CD4-positive, alpha-beta T cell treated with Interleukin-6 for 4 hours (primary cell): ENCODE measurements around the gene MORF4L1.
"Not testable (repeated sequence)": the region's sequence is repeated elsewhere in the genome, so short reads cannot be mapped to it uniquely, and the experiment has no call there.

Experiments used
- DNase-seq: peaks from one replicate; pipeline ENCODE4 v3.0.0-alpha.2; 2020; ENCODE audit warnings: mixed read lengths

The MORF4L1 gene

DNA sequence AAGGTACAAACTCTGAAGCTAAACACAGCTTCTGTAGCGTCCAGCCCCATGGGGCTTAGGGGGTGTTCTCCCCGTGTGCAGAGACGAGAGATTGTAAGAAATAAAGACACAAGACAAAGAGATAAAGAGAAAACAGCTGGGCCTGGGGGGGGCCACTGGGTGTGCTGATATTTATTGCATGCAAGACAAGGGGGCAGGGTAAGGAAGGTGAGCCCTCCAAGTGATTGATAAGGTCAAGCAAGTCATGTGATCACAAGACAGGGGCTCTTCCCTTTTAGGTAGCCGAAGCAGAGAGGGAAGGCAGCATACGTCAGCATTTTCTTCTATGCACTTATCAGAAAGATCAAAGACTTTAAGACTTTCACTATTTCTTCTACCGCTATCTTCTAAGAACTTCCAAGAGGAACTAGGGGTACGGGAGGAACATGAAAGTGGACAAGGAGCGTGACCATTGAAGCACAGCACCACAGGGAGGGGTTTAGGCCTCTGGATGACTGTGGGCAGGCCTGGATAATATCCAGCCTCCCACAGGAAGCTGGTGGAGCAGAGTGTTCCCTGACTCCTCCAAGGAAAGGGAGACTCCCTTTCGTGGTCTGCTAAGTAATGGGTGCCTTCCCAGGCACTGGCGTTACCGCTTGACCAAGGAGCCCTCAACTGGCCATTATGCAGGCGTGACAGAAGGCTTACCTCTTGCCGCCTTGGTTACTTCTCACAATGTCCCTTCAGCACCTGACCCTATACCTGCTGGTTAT is 29.8 kb downstream of the MORF4L1 start:
- DNase-seq = not testable (repeated sequence)

DNA sequence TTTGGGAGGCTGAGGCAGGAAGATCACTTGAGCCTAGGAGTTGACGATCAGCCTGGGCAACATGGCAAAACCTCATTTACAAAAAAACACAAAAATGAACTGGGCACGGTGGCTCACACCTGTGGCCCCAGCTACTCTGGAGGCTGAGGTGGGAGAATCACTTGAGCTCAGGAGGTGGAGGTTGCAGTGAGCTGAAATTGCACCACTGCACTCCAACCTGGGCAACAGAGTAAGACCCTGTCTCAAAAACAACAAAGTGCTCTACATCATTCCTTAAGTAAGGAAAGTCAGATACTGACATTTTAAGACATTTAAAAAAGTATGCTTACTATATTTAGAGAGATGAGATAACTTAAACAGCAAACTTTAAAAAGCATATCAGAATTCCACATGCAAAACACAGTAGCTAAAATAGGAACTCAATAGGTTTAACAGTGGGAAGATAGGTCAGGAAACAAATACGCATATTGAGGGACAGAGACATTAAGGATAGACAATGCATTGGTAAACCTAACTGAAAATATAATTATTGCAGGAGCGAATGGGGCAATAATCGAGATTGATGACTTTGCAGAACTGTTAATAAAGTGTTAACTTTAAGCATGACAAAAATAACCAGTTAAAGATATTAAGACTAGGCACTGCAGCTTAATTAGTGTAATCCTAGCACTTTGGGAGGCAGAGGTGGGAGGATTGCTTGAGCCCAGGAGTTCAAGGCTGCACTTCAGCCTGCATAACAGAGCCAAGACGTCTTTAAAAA is 32.1 kb downstream of the MORF4L1 start:
- DNase-seq = no peak

GRCh38 chr15:78906316-78906620 is 33.6 kb downstream of the MORF4L1 start:
- no peak for DNase-seq

DNA sequence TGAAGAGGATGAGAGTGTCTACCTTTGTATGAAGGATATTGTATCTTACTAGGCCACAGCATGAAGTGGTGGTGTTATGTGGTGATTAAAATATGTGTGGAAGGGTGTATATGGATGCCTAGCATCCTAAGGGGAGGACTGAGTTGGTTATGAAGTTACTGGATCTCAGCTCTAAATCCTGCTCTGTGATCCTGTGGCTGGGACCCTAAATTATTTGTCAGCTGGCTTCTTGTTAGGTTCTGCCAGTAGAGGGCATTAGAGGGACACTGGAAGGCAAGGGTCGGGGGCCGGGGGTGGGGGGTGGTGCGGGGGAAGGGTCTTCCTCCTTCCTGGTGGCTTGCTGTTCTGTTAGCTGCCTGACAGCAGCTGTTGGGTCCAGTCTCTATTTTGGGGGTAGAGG is 34.9 kb downstream of the MORF4L1 start:
- DNase-seq = no peak

DNA sequence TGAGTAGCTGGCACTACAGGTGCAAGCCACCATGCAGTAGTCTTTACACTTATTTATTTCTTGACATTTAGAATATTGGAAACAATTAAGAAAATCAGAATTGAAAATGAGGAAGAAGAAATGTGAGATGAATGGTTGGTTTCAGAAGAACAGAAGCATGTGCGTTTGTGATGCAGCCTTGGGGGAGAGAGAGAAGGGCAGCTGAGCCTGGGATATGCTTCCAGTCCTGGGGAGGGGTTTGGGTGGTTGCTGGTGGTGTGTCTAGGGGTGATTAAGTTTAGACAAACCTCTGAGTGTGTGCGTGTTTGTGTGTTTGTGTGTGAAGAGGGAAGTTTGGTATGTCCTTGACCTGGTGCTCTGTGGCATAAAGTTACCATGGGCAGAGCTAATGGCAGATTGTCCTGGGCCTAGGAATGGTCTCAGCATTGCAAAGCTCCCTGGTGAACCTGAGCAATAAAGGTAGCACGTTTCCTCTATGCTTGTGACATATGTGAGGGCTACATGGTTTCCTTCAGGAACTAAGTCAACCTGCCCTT is 36.5 kb downstream of the MORF4L1 start:
- no peak for DNase-seq

DNA sequence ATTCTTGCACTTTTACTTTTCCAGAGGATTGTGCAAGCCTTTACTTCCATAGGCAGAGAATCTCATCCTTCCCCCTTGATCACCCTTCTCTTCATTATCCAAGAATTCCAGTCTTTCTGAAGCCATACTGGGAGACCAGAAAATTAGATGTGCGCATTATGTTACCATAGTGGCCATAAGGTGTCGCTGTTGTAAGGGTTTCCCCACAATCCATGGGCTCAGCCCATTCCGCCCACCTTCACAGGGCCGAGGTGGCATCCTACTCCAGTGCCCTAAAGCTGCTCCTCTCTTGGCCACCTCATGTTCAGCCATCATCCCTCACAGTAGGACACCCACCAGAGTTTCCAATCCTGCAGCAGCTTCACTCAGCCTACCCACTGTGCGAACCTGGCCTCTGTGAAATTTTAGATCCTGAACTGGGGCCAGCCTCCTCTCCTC is 37.1 kb downstream of the MORF4L1 start:
- peak; percentile 30 for DNase-seq

GRCh38 chr15:78910271-78910670 is 37.6 kb downstream of the MORF4L1 start:
- DNase-seq = no peak

GRCh38 chr15:78912316-78912715 is 39.6 kb downstream of the MORF4L1 start:
- no peak for DNase-seq

- no peak for DNase-seq
Observed at GRCh38 chr15:78913012-78913411, 40.3 kb downstream of the MORF4L1 start.

- no peak for DNase-seq
Observed at GRCh38 chr15:78914027-78914764, 41.5 kb downstream of the MORF4L1 start.

DNA sequence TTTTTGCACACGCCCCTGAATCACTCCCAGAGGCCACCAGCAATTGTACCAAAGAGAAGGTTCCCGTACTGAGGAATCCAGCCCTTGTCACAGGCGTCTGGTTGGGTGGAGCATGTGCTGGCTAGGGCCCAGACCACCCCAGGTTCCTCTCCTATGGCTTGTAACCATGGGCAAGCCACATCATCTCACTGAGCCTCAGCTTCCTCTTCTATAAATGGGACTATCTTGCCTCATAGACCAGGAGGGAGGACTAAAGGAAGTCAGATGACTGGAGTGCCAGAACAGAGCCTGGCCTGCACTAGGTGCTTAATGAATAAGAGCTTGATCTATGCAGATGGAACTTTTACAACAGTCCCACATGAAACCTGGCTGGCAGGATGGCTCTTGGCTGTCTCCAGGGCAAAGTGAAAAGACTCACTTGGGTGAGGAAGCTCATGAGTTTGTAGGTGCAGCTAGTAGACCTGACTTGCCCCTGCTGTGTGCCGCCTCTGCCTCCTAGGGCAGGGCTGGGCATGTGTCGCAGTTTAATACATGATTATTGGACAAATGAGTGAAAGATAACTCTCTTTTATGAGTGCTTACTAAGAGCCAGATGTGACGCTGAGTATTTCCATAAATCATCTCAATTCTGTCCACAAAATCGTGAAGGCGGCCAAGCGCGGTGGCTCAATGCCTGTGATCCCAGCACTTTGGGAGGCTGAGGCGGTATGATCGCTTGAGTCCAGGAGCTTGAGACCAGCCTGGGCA is 42.8 kb downstream of the MORF4L1 start:
- no peak for DNase-seq

GRCh38 chr15:78916088-78916487 is 43.4 kb downstream of the MORF4L1 start:
- DNase-seq = no peak

GRCh38 chr15:78917888-78918287 is 45.2 kb downstream of the MORF4L1 start:
- no peak for DNase-seq

DNA sequence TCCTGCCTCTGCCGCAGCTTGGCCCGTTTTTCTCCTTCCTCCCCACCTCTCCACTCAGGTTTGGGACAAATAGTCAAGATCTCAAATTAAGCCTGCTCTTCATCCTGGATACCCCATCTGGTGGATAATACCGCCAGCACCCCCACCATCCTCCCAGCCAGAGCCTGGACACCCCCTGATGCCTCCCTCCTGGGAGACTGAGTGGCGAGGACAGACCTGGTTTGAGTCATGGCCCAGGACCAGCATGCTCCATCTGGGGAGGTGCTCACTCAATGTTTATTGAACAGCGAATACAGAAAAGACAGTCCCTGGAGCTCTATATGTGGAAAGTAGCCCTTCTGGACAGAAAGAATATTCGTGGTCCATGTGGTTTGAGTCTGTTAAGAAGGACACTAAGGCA is 48.8 kb downstream of the MORF4L1 start:
- no peak for DNase-seq

GRCh38 chr15:78921940-78922339 is 49.2 kb downstream of the MORF4L1 start:
- DNase-seq = no peak

- no peak for DNase-seq
Observed at GRCh38 chr15:78922527-78922926, 49.8 kb downstream of the MORF4L1 start.

DNA sequence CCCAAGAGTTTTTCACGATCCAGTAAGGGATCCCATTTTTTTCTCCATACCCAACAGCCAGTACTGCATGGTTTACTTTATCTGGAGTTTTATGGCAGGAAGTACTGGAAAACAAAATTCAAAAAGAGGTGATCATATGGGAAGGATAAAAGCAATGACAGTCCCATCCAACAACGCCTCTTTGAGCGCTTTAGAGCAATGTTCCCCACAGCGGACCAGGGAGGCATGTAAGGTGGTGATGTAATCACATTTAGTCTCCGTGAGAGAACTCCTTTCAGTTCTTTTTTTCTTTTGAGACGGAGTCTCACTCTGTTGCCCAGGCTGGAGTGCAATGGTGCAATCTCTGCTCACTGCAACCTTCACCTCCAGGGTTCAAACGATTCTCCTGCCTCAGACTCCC is 50.3 kb downstream of the MORF4L1 start:
- no peak for DNase-seq

DNA sequence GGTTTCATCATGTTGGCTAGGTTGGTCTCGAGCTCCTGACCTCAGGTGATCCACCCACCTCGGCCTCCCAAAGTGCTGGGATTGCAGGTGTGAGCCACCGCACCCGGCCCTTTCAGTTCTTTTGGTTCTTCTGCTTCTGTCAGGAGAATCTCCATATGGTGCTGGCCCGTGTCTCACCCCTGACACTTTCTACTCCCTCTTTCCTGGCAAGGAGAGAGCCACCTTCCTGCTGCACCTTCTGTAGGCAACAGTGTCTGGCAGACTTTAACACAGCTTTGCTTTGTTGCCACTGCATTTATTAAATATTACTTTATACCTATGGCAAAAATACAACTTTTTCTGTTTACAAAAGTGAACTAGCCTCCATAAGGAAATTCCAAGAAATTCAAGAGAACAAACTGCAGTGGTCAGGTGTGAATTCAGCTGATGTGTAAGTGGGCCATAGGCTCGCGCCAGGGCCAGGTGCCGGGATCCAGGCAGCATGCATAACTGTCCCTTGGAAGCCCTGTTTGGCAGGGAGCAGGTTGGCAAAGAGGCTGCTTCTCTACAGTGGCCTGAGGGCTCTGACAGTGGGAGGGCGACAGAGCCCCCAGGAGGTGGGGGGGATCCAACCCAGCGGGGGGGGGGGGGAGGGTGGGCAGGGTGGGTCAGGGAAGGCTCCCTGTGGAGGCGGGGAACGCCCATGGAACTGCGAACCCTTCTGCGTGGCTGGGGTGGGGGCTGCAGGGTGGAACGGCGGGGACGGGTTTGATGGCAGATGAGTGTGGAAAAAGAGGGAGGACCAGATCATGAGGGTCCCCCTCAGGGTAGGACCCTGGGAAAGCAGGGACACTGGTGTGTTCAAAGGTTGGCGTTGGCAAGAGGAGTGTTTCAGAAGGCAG is 51.0 kb downstream of the MORF4L1 start:
- DNase-seq = no peak

DNA sequence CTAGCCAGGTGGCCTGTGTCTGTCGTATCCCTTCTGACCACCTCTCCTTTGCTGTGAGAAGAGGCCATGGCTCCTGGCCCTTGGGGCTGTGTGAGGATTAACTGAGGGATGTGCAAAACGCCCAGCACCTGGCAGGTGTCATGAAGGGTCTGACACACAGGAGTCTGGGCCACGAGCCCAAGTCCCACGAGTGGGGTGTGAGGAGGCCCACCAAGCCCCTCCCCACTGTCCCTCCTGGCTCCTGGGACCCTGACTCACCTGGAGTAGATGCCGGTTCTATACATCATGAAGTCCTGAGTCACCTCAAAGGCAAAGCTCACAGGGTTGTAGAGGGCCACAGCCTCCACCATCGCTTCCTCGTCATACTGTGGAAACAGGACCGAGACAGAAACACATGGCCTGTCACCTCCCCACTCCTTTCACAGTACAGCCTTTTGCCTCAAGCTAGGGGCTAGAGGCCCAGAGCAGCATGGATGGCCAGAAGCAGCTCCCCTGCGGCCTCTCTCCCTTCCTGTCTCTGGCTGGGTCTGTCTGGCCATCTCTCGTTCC is 52.5 kb downstream of the MORF4L1 start:
- no peak for DNase-seq

- no peak for DNase-seq
Observed at GRCh38 chr15:78925956-78926743, 53.5 kb downstream of the MORF4L1 start.
